NCI-H1694 (cell line): ENCODE measurements around the gene FUBP1.
"Not testable (repeated sequence)": the region's sequence is repeated elsewhere in the genome, so short reads cannot be mapped to it uniquely, and the experiment has no call there.

Source experiments
- DNase-seq: peaks from one replicate; lab custom pipeline; 2025; lab: John Stamatoyannopoulos, UW

Gene FUBP1

GRCh38 chr1:77978969-77979876 is at the start of gene FUBP1:
Gene FUBP1 (minus strand): TSS chr1:77979072. CDS start chr1:77979004, 68 bp downstream.
- DNase-seq, result peak; percentile 99

GRCh38 chr1:78021134-78021533 is 42.3 kb upstream of the FUBP1 start:
- not testable (repeated sequence) for DNase-seq

GRCh38 chr1:78019024-78019423 is 40.2 kb upstream of the FUBP1 start:
- no peak for DNase-seq

- no peak for DNase-seq
Observed at GRCh38 chr1:78015148-78015547, 36.3 kb upstream of the FUBP1 start.

- DNase-seq, result no peak
Observed at GRCh38 chr1:78011050-78011449, 32.2 kb upstream of the FUBP1 start.

- DNase-seq, result no peak
Observed at GRCh38 chr1:78009836-78010235, 31.0 kb upstream of the FUBP1 start.

GRCh38 chr1:78009276-78009675 is 30.4 kb upstream of the FUBP1 start:
- no peak for DNase-seq

GRCh38 chr1:78007677-78008341 is 28.9 kb upstream of the FUBP1 start:
- DNase-seq, result no peak

- DNase-seq, result no peak
Observed at GRCh38 chr1:78006521-78006920, 27.6 kb upstream of the FUBP1 start.

GRCh38 chr1:78005755-78006154 is 26.9 kb upstream of the FUBP1 start:
- peak; percentile 15 for DNase-seq

- no peak for DNase-seq
Observed at GRCh38 chr1:78005448-78005722, 26.5 kb upstream of the FUBP1 start.

- no peak for DNase-seq
Observed at GRCh38 chr1:78004719-78005447, 26.0 kb upstream of the FUBP1 start, which contains the start of gene DNAJB4. Gene DNAJB4 (plus strand): TSS chr1:78004939. CDS start chr1:78005111, 172 bp downstream.

- DNase-seq, result no peak
Observed at GRCh38 chr1:78003882-78004718, 25.2 kb upstream of the FUBP1 start.

GRCh38 chr1:78003070-78003746 is 24.3 kb upstream of the FUBP1 start:
- no peak for DNase-seq

- not testable (repeated sequence) for DNase-seq
Observed at GRCh38 chr1:78000536-78000935, 21.7 kb upstream of the FUBP1 start.

- DNase-seq, result no peak
Observed at GRCh38 chr1:77996734-77997133, 17.9 kb upstream of the FUBP1 start.

GRCh38 chr1:77994117-77994705 is 15.3 kb upstream of the FUBP1 start:
- DNase-seq, result no peak

- DNase-seq, result no peak
Observed at GRCh38 chr1:77991638-77992037, 12.8 kb upstream of the FUBP1 start.

- no peak for DNase-seq
Observed at GRCh38 chr1:77990629-77991204, 11.8 kb upstream of the FUBP1 start.

GRCh38 chr1:77989744-77990143 is 10.9 kb upstream of the FUBP1 start:
- no peak for DNase-seq
